Tongue (tissue), 2 donors: ENCODE measurements around the gene ZNF804A. TPM values are rescaled to one million over a fixed set of nuclear protein-coding genes. Genes with fewer than 3 reads are reported as not detected.

Source experiments
- DNase-seq: peaks from one replicate; pipeline ENCODE4 v3.0.0-alpha.2; 2015
- total RNA-seq: library from RNA; depleted of rRNA; stranded (reverse); fragments of >200 nt; gene quantifications from one replicate; pipeline ENCODE4 v1.2.3, GENCODE V29; 2014

ZNF804A gene
- total RNA-seq, 1 donor from 2014 or later = 0.41 TPM

DNA sequence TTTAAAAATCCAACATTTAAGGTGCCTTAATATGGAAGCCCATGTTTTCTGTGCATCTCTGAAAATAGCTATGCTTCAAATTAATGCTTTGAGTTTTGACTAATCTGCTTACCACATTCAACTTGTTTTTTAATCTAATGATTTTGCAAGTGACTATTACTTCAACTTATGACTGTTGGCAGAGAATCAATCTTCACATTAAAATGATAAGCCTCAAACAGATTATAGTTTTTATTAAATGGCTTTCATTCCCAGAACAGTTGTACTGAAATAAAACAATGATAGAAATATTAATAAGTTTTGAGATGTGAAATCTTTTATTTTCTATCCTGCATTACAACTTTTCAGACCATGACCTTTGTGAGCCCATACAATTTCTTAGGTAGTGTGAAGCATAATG is 347.5 kb downstream of the ZNF804A start:
- DNase-seq = no peak

DNA sequence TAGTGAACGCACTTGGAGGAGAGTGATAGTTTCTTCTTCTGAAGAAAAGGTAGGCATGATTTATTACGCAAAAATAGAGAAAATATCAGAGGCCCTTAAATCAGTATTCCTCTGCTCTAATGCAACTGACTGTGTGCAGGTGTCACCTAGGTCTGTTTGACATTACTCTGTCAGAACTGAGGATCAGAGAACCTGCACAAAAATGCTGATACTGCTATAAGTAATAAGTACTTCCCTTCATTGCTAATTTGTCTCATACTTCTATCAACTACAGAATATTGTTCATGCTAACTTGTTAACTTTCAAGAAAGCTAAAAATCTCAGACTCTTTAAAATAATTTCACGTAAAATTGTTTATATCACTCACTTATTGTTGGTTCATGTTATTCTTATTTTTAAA is 358.5 kb downstream of the ZNF804A start:
- DNase-seq = no peak

DNA sequence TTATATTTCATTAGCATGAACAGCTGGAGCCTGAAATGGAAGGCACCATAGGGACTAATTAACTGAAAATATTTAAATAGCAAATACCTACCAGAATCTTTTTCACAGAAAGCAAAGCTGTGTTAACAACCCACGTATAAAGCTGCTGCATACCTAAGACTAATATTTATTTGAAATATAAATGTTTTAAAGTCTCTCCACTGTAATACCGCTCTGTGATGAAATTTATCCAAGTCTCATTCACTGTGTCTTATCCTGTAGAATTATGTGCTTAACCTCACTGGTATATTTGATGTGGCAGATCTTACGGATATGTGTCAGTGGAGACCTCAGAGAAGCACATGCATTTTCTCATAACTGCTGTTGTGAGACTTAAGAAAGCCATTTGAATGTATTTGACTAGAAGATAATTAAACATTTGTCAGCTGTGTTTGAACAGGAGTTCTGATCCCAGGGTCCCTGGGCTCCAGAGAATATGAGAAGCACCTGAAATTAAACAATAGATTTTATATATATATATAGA is 373.3 kb downstream of the ZNF804A start:
- DNase-seq = no peak
